Peyer's patch (tissue), 4 donors: Measurements from ENCODE around the gene ANO9.

ENCODE experiments used
- POLR2A ChIP-seq, 2 donors: fragments of 450-650 bp; IDR thresholded peaks; one replicate each; pipeline ENCODE4 v1.5.1; 2017; ENCODE audit warnings: antibody characterized with exemption in 2 of 2, mild to moderate bottlenecking in 2 of 2, moderate library complexity in 2 of 2
- TF ChIP-seq, protein P1 (sequence below), 6 experiments: fragments of 450-650 bp in 4 of 6; fragments of 200-600 bp in 2 of 6; sonication (generic) in 1 of 6; IDR thresholded peaks; one replicate each; pipeline ENCODE4 v1.5.1; 2017 to 2019; ENCODE audit warnings: antibody characterized with exemption in 6 of 6, mild to moderate bottlenecking in 3 of 6, moderate library complexity in 1 of 6

DNA sequence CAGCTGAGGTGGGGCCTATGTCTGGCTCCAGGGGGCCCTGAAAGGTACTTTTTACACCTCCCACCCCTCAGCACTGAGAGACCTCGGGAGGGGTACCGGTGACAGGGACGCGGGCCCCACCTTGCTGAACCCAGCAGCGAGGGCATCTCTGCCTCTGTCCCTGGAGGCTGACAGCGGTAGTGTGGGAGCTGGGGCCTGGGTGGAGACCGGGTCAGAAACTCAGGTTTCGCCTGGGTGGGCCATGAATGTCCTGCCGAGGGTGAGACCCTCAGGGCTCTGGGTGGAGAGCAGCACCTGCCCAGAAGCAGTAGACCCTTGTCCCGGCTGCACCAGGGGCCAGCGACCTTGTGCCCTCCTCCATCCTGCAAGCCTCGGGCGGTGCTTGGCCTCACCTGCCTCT, 30.5 kb upstream of the ANO9 start:
- TF ChIP-seq, protein P1, sequence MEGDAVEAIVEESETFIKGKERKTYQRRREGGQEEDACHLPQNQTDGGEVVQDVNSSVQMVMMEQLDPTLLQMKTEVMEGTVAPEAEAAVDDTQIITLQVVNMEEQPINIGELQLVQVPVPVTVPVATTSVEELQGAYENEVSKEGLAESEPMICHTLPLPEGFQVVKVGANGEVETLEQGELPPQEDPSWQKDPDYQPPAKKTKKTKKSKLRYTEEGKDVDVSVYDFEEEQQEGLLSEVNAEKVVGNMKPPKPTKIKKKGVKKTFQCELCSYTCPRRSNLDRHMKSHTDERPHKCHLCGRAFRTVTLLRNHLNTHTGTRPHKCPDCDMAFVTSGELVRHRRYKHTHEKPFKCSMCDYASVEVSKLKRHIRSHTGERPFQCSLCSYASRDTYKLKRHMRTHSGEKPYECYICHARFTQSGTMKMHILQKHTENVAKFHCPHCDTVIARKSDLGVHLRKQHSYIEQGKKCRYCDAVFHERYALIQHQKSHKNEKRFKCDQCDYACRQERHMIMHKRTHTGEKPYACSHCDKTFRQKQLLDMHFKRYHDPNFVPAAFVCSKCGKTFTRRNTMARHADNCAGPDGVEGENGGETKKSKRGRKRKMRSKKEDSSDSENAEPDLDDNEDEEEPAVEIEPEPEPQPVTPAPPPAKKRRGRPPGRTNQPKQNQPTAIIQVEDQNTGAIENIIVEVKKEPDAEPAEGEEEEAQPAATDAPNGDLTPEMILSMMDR (IDR thresholded peaks at IDR 0.05): no peak
- no peak for TF ChIP-seq POLR2A (IDR thresholded peaks at IDR 0.05)
